H9 (cell line): ENCODE measurements around the gene C20orf96. TPM values are rescaled to one million over a fixed set of nuclear protein-coding genes. Genes with fewer than 3 reads are reported as not detected.

Experiments used
- DNase-seq: peaks from one replicate; pipeline ENCODE4 v3.0.0-alpha.2; 2017
- H2AFZ ChIP-seq: one replicate; pipeline ENCODE4 v1.6.1; 2013; ENCODE audit warnings: mild to moderate bottlenecking, low read length, control low read depth, moderate library complexity
- H2AK5ac ChIP-seq: 2 replicates; pipeline ENCODE4 v1.6.1; 2013; ENCODE audit warnings: low read length, control low read depth, mixed read lengths; ENCODE audit not compliant: insufficient read length
- H2BK120ac ChIP-seq: one replicate; pipeline ENCODE4 v1.6.1; 2013; ENCODE audit warnings: low read depth, mild to moderate bottlenecking, low read length, control low read depth, inconsistent platforms; ENCODE audit not compliant: poor library complexity, severe bottlenecking
- H2BK12ac ChIP-seq: 2 replicates; pipeline ENCODE4 v1.6.1; 2013; ENCODE audit warnings: low read length, control low read depth, mixed read lengths, low read depth; ENCODE audit not compliant: insufficient read length
- H2BK15ac ChIP-seq: 2 replicates; pipeline ENCODE4 v1.6.1; 2013; ENCODE audit warnings: low read depth, low read length, control low read depth
- H2BK20ac ChIP-seq: one replicate; pipeline ENCODE4 v1.6.1; 2013; ENCODE audit warnings: low read depth, mild to moderate bottlenecking, low read length, control low read depth, inconsistent platforms; ENCODE audit not compliant: poor library complexity, severe bottlenecking
- H2BK5ac ChIP-seq: 2 replicates; pipeline ENCODE4 v1.6.1; 2013; ENCODE audit warnings: low read length, control low read depth, mixed read lengths; ENCODE audit not compliant: insufficient read length
- H3K14ac ChIP-seq: 2 replicates; pipeline ENCODE4 v1.6.1; 2013; ENCODE audit warnings: low read length, control low read depth; ENCODE audit not compliant: insufficient read depth
- H3K18ac ChIP-seq: 2 replicates; pipeline ENCODE4 v1.6.1; 2013; ENCODE audit warnings: low read depth, mild to moderate bottlenecking, mixed read lengths, low read length, control low read depth; ENCODE audit not compliant: insufficient read length
- H3K23ac ChIP-seq: 2 replicates; pipeline ENCODE4 v1.6.1; 2013; ENCODE audit warnings: low read length, control low read depth, mixed read lengths, low read depth; ENCODE audit not compliant: insufficient read length
- H3K23me2 ChIP-seq: 2 replicates; pipeline ENCODE4 v1.6.1; 2013; ENCODE audit warnings: low read depth, mild to moderate bottlenecking, mixed read lengths, low read length, control low read depth; ENCODE audit not compliant: insufficient read length, poor library complexity, severe bottlenecking
- H3K27ac ChIP-seq: 2 replicates; pipeline ENCODE4 v1.5.1; 2013; ENCODE audit warnings: low read length, control low read depth, mixed read lengths, low read depth; ENCODE audit not compliant: insufficient read length
- H3K27me3 ChIP-seq: 2 replicates; pipeline ENCODE4 v1.6.1; 2013; ENCODE audit warnings: low read length, control low read depth, inconsistent platforms; ENCODE audit not compliant: insufficient read depth
- H3K4ac ChIP-seq: 2 replicates; pipeline ENCODE4 v1.6.1; 2013; ENCODE audit warnings: low read depth, mild to moderate bottlenecking, control low read depth, inconsistent platforms, low read length, moderate library complexity
- H3K4me1 ChIP-seq: 2 replicates; pipeline ENCODE4 v1.6.1; 2013; ENCODE audit warnings: low read length, control low read depth, inconsistent platforms; ENCODE audit not compliant: insufficient read depth
- H3K4me2 ChIP-seq: 2 replicates; pipeline ENCODE4 v1.6.1; 2013; ENCODE audit warnings: low read length, control low read depth, mixed read lengths; ENCODE audit not compliant: insufficient read length, insufficient read depth
- H3K56ac ChIP-seq: 2 replicates; pipeline ENCODE4 v1.6.1; 2013; ENCODE audit warnings: low read depth, mild to moderate bottlenecking, mixed read lengths, low read length, control low read depth; ENCODE audit not compliant: insufficient read length
- H3K79me1 ChIP-seq: 2 replicates; pipeline ENCODE4 v1.6.1; 2013; ENCODE audit warnings: low read depth, mild to moderate bottlenecking, moderate library complexity, low read length, control low read depth, inconsistent platforms; ENCODE audit not compliant: insufficient read depth, poor library complexity, severe bottlenecking
- H3K79me2 ChIP-seq: 2 replicates; pipeline ENCODE4 v1.6.1; 2013; ENCODE audit warnings: low read length, control low read depth, inconsistent platforms; ENCODE audit not compliant: insufficient read depth
- H3K9ac ChIP-seq: 2 replicates; pipeline ENCODE4 v1.6.1; 2013; ENCODE audit warnings: low read length, control low read depth, mixed read lengths; ENCODE audit not compliant: insufficient read length; ENCODE audit errors: extremely low read depth
- H3K9me3 ChIP-seq: one replicate; pipeline ENCODE4 v1.6.1; 2013; ENCODE audit warnings: low read depth, low read length, inconsistent platforms; ENCODE audit not compliant: control insufficient read depth
- H3T11ph ChIP-seq: one replicate; pipeline ENCODE4 v1.6.1; 2013; ENCODE audit warnings: mild to moderate bottlenecking, low read length, control low read depth, inconsistent platforms
- H4K20me1 ChIP-seq: one replicate; pipeline ENCODE4 v1.6.1; 2013; ENCODE audit not compliant: control insufficient read depth, insufficient read length, insufficient read depth
- H4K5ac ChIP-seq: 2 replicates; pipeline ENCODE4 v1.6.1; 2013; ENCODE audit warnings: low read depth, mild to moderate bottlenecking, mixed read lengths, low read length, control low read depth; ENCODE audit not compliant: insufficient read length
- H4K8ac ChIP-seq: replicated peaks from 2 replicates; pipeline ENCODE4 v1.6.1; 2013; ENCODE audit warnings: low read length, control low read depth, mixed read lengths, low read depth; ENCODE audit not compliant: insufficient read length
- H4K91ac ChIP-seq: 2 replicates; pipeline ENCODE4 v1.6.1; 2013; ENCODE audit warnings: low read depth, mild to moderate bottlenecking, moderate library complexity, mixed read lengths, low read length, control low read depth; ENCODE audit not compliant: insufficient read length
- H3K27ac Mint-ChIP-seq, 3 experiments: 2 replicates in 2 of 3; 3 replicates in 1 of 3; pipeline ENCODE4 v1.8.0; 2020 to 2021; ENCODE audit warnings: mixed read lengths in 3 of 3, mild to moderate bottlenecking in 1 of 3, moderate library complexity in 1 of 3
- H3K27me3 Mint-ChIP-seq: 2 replicates; pipeline ENCODE4 v1.8.0; 2021; ENCODE audit warnings: low read depth, mild to moderate bottlenecking, moderate library complexity, mixed read lengths
- H3K36me3 Mint-ChIP-seq, 3 experiments: 2 replicates in 2 of 3; 3 replicates in 1 of 3; pipeline ENCODE4 v1.8.0; 2020 to 2021; ENCODE audit warnings: low read depth in 3 of 3, mixed read lengths in 3 of 3; ENCODE audit not compliant: insufficient read depth in 1 of 3
- H3K4me1 Mint-ChIP-seq, 2 experiments: 2 replicates each; pipeline ENCODE4 v1.8.0; 2020; ENCODE audit warnings: mixed read lengths in 2 of 2
- H3K4me3 Mint-ChIP-seq, 2 experiments: 2 replicates in 1 of 2; 3 replicates in 1 of 2; pipeline ENCODE4 v1.8.0; 2020 to 2021; ENCODE audit warnings: mild to moderate bottlenecking in 2 of 2, mixed read lengths in 2 of 2, moderate library complexity in 1 of 2
- H3K9me3 Mint-ChIP-seq, 2 experiments: 2 replicates in 1 of 2; 3 replicates in 1 of 2; pipeline ENCODE4 v1.8.0; 2020; ENCODE audit warnings: mild to moderate bottlenecking in 2 of 2, mixed read lengths in 2 of 2, moderate library complexity in 1 of 2
- WGBS: extraction: QIAGEN DNeasy Blood & Tissue Kit; methylation state at CpG from one replicate; pipeline ENCODE4 v1.1.7; 2013; ENCODE audit warnings: missing lambda C conversion rate, low lambda C conversion rate, mixed read lengths; ENCODE audit not compliant: insufficient read length; ENCODE audit errors: extremely low coverage; 5-methylcytosine and 5-hydroxymethylcytosine counted together
- total RNA-seq: library from RNA; stranded (reverse); gene quantifications from 2 replicates; pipeline ENCODE4 v1.2.1, GENCODE V29; 2021
- TF ChIP-seq, protein P1 (sequence below): fragments of 200-600 bp; sonication (generic); conservative IDR thresholded peaks from 3 replicates; pipeline ENCODE4 v1.8.0; 2021; ENCODE audit warnings: antibody characterized with exemption, mild to moderate bottlenecking

Gene C20orf96
- total RNA-seq, 1 experiment from 2014 or later: 14.5 TPM

DNA sequence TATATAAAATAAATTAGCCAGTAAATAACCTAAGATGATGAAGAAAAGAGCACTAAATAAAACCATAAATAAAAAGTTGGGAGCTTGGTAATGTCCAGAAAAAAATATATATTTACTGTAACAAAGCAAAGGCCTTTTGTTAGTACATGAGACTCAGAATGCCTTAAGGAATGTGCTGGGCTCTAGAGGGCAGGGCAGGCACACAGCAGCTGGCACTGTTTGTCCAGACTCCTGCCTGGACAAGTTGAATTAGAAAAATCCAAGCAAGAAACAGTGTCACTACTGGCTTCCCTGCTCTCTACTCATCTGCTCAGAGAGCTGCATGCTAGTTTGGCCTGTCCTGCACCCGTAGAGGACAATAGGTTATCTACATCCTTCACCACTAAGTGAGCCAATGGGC is 54.7 kb downstream of the C20orf96 start:
- Histone ChIP-seq H3K18ac (no peak overlapping the region), H3K9me3 (no peaks in the 10 kb centered on the region), H3K4ac (no peak overlapping the region), H3K4me2 (no peak overlapping the region), H3K14ac (no peak overlapping the region), H3K23me2 (no peaks in the 10 kb centered on the region), H2AK5ac (no peak overlapping the region), H3K27ac (no peak overlapping the region), H4K20me1 (no peaks in the 10 kb centered on the region), H3K9ac (no peak overlapping the region), H2BK120ac (no peak overlapping the region), H2BK5ac (no peak overlapping the region), H4K91ac (no peak overlapping the region), H2BK12ac (no peak overlapping the region), H2BK20ac (no peak overlapping the region), H3K79me1 (no peaks in the 10 kb centered on the region), H3K79me2 (no peaks in the 10 kb centered on the region), H3K4me1 (no peaks in the 10 kb centered on the region), H3K27me3 (peaks cover 3% of the 10 kb centered on the region; the same call in 1 of the 2 replicates), H4K8ac (no peak overlapping the region), H3K23ac (no peak overlapping the region), H2BK15ac (no peak overlapping the region), H4K5ac (no peak overlapping the region), H3K56ac (no peak overlapping the region), H2AFZ (no peak overlapping the region), H3T11ph (no peak overlapping the region)
- Mint-ChIP-seq H3K27ac (no peak overlapping the region), H3K4me3 (no peak overlapping the region), H3K27me3 (peaks cover 91% of the 10 kb centered on the region), H3K36me3 (no peaks in the 10 kb centered on the region), H3K4me1 (peaks cover 2 to 3% of the 10 kb centered on the region in 2 experiments; a peak in 2 of 4 replicates), H3K9me3 (peaks cover 0 to 13% of the 10 kb centered on the region in 2 experiments; a peak in 1 of 5 replicates)
- TF ChIP-seq, protein P1, sequence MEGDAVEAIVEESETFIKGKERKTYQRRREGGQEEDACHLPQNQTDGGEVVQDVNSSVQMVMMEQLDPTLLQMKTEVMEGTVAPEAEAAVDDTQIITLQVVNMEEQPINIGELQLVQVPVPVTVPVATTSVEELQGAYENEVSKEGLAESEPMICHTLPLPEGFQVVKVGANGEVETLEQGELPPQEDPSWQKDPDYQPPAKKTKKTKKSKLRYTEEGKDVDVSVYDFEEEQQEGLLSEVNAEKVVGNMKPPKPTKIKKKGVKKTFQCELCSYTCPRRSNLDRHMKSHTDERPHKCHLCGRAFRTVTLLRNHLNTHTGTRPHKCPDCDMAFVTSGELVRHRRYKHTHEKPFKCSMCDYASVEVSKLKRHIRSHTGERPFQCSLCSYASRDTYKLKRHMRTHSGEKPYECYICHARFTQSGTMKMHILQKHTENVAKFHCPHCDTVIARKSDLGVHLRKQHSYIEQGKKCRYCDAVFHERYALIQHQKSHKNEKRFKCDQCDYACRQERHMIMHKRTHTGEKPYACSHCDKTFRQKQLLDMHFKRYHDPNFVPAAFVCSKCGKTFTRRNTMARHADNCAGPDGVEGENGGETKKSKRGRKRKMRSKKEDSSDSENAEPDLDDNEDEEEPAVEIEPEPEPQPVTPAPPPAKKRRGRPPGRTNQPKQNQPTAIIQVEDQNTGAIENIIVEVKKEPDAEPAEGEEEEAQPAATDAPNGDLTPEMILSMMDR: 0 out of 3 replicates have a peak, but pooled peaks have one; percentile 15
- no CpG with 5 or more reads among the region's 1 CpG for WGBS
- DNase-seq: no peak
